HL-60 (cell line): ENCODE measurements around the gene ARHGAP27.
"Not testable (repeated sequence)": the region's sequence is repeated elsewhere in the genome, so short reads cannot be mapped to it uniquely, and the experiment has no call there.

Source experiments
- DNase-seq, 2 experiments: peaks; one replicate each; pipeline ENCODE4 v3.0.0-alpha.2; 2010 to 2020; ENCODE audit warnings: low read depth in 1 of 2, low spot score in 1 of 2
- H3K27ac ChIP-seq: fragments of 250-450 bp; sonication (Bioruptor Pico); replicated peaks from 2 replicates; pipeline ENCODE4 v1.5.1; 2020; ENCODE audit warnings: mild to moderate bottlenecking, moderate library complexity
- H3K27me3 ChIP-seq: fragments of 250-450 bp; sonication (Bioruptor Pico); 2 replicates; pipeline ENCODE4 v1.5.1; 2021; ENCODE audit warnings: mild to moderate bottlenecking, moderate library complexity; ENCODE audit not compliant: insufficient read depth, poor library complexity, severe bottlenecking
- H3K4me3 ChIP-seq: replicated peaks from 2 replicates; pipeline ENCODE4 v1.5.1; 2011; ENCODE audit warnings: mild to moderate bottlenecking, control low read depth, low read length; ENCODE audit not compliant: insufficient read depth
- GABPA ChIP-seq: IDR thresholded peaks from 2 replicates; pipeline ENCODE4 v1.6.1; 2012; ENCODE audit warnings: low read depth
- POLR2AphosphoS5 ChIP-seq: IDR thresholded peaks from 2 replicates; pipeline ENCODE4 v1.6.1; 2012; ENCODE audit warnings: low read depth
- SPI1 ChIP-seq: IDR thresholded peaks from 2 replicates; pipeline ENCODE4 v1.6.1; 2012; ENCODE audit warnings: low read depth, mild to moderate bottlenecking, borderline replicate concordance
- long read RNA-seq: library from polyadenylated mRNA; unstranded; transcript quantifications from one replicate; pipeline ENCODE4 v2.0.0, GENCODE V29; 2020
- TF ChIP-seq, protein P1 (sequence below): IDR thresholded peaks from one replicate; pipeline ENCODE4 v1.5.1; 2011; ENCODE audit warnings: low read length, control low read depth, inconsistent platforms; ENCODE audit not compliant: insufficient read depth
- TF ChIP-seq, protein P2 (sequence below): IDR thresholded peaks from 2 replicates; pipeline ENCODE4 v1.6.1; 2012; ENCODE audit warnings: low read depth; ENCODE audit not compliant: insufficient replicate concordance

Gene ARHGAP27
- long read RNA-seq, partial matches to known transcripts, result 2 of 34 reads
- long read RNA-seq, other reads (novel, unspliced or antisense), result 29 of 34 reads

GRCh38 chr17:45432405-45433158 lies at the start of gene ARHGAP27:
ARHGAP27 (minus strand) TSS chr17:45432870; CDS start chr17:45430279, 2,591 bp downstream.
- Histone ChIP-seq H3K27ac (peak within 1 kb of the TSS; percentile 76), H3K27me3 (no peaks in the 10 kb centered on the region), H3K4me3 (peak within 1 kb of the TSS; percentile 65)
- TF ChIP-seq, protein P1, sequence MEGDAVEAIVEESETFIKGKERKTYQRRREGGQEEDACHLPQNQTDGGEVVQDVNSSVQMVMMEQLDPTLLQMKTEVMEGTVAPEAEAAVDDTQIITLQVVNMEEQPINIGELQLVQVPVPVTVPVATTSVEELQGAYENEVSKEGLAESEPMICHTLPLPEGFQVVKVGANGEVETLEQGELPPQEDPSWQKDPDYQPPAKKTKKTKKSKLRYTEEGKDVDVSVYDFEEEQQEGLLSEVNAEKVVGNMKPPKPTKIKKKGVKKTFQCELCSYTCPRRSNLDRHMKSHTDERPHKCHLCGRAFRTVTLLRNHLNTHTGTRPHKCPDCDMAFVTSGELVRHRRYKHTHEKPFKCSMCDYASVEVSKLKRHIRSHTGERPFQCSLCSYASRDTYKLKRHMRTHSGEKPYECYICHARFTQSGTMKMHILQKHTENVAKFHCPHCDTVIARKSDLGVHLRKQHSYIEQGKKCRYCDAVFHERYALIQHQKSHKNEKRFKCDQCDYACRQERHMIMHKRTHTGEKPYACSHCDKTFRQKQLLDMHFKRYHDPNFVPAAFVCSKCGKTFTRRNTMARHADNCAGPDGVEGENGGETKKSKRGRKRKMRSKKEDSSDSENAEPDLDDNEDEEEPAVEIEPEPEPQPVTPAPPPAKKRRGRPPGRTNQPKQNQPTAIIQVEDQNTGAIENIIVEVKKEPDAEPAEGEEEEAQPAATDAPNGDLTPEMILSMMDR, result no peak
- peak; percentile 12; the same call in 1 of the 2 replicates for TF ChIP-seq POLR2AphosphoS5
- TF ChIP-seq, protein P2, sequence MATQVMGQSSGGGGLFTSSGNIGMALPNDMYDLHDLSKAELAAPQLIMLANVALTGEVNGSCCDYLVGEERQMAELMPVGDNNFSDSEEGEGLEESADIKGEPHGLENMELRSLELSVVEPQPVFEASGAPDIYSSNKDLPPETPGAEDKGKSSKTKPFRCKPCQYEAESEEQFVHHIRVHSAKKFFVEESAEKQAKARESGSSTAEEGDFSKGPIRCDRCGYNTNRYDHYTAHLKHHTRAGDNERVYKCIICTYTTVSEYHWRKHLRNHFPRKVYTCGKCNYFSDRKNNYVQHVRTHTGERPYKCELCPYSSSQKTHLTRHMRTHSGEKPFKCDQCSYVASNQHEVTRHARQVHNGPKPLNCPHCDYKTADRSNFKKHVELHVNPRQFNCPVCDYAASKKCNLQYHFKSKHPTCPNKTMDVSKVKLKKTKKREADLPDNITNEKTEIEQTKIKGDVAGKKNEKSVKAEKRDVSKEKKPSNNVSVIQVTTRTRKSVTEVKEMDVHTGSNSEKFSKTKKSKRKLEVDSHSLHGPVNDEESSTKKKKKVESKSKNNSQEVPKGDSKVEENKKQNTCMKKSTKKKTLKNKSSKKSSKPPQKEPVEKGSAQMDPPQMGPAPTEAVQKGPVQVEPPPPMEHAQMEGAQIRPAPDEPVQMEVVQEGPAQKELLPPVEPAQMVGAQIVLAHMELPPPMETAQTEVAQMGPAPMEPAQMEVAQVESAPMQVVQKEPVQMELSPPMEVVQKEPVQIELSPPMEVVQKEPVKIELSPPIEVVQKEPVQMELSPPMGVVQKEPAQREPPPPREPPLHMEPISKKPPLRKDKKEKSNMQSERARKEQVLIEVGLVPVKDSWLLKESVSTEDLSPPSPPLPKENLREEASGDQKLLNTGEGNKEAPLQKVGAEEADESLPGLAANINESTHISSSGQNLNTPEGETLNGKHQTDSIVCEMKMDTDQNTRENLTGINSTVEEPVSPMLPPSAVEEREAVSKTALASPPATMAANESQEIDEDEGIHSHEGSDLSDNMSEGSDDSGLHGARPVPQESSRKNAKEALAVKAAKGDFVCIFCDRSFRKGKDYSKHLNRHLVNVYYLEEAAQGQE, result no peak
- peak; percentile 70; the same call in 1 of the 2 replicates for TF ChIP-seq SPI1
- peak; percentile 76 for TF ChIP-seq GABPA
- DNase-seq, result peak; percentile 73 to 89

DNA sequence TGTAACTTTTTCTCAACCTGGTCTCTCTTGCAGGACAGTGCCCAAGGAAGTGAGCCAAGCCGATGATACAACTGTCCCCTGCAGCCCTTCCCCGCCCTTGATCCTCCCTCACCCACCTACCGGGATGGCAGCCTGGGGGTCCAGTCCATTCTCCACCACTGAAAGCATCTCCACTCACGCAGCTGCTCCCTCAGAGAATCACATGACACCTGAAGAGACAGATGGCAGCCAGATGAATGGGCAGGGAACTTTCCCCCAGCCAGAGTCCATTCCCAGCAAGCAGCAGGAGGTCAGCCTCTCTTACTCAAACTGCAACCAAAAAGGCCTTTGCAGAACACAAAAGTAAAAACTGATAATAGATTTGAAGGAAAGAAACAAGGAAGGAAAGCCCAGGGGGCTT lies 49.6 kb upstream of the ARHGAP27 start:
- not testable (repeated sequence) for H3K27me3 ChIP-seq, H3K27ac ChIP-seq, H3K4me3 ChIP-seq, DNase-seq

- not testable (repeated sequence) for H3K27ac ChIP-seq, H3K27me3 ChIP-seq, DNase-seq, H3K4me3 ChIP-seq
These were observed 42.8 kb upstream of the ARHGAP27 start for GRCh38 chr17:45475436-45475835.

- not testable (repeated sequence) for H3K27ac ChIP-seq, H3K4me3 ChIP-seq, H3K27me3 ChIP-seq, DNase-seq
These were observed 39.6 kb upstream of the ARHGAP27 start for GRCh38 chr17:45472249-45472648.

GRCh38 chr17:45469204-45469563 lies 36.5 kb upstream of the ARHGAP27 start:
- not testable (repeated sequence) for H3K27ac ChIP-seq, H3K27me3 ChIP-seq, DNase-seq, H3K4me3 ChIP-seq

DNA sequence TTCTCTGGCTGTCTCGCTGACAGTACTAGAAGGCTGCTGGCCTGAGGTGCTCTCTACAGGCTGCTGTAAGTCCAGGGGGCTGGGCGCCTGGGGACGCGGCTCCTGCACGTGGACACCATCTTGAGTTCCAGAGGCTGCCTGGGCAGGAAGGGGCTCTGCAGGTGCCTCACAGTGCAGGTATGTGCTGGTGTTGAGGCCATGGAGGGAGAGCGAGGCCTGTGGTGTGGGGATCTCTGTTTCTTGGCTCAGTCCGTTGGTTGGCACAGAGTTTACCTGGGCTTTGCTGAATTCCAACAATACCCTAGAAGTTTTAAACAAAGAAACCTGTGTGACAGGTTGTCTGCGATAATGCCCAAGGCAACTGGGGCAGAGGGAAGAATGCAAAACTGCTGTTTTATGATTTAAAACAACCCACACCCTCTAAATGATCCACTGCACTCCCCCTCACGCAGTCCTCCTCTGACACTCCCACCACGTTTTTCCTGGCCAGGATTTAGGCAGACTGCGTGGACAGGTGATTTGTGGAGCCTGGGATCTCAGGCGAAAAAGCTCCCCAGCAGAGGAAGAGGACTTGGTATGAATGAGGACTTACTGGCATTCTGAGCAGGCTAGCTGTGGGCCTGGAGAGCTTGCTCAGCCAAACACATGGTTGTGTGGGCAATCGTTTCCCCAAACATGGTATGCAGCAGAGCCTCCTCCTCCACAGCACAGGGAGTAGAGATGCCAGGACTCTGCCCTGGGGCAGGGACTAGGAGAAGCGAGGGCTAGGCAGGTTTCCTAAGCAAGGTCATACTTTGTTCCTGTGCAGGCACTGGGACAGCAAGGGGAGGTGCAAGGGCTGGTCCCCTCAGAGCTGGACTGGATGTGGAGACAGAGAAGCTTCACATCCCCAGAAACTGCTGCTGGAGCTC lies 35.9 kb upstream of the ARHGAP27 start:
- not testable (repeated sequence) for H3K4me3 ChIP-seq, DNase-seq, H3K27me3 ChIP-seq, H3K27ac ChIP-seq

DNA sequence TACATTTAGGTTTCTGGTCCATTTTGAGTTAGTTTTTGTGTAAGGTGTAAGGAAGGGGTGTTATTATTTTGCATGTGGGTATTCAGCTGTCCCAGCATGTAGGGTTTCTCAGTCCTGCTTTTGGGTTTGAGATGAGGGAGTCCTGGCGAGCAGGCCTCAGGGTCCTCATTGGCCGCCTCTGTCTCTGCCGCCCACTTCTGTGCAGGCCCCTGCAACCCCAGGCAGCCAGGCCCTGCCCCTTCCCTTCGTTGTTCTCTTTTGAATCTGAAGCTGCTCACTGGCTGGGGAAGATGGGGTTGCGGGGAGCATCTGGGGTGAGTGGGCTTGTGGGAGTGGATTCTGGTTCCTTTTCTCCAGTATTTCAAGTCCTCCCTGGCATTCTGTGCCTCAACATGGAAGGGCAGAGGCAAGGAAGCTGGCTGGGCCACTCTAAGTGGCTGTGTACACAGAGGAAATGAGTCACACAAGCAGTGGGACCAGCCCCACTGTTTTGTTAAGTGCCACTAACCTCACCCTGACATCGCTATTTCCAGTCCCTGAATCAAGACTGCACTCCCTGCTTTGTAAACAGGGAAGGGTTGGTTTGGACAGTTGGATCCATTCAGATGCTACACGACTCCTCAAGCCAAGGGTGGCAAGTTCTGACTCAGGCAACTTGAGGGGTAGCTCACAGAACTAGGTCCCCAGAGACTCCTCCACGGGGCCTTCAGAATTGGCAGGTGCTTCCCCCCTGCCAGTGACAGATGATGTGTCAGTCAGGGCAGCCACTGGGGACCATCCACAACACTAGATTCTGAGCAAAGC lies 29.1 kb upstream of the ARHGAP27 start:
- not testable (repeated sequence) for H3K4me3 ChIP-seq, H3K27ac ChIP-seq, H3K27me3 ChIP-seq
- peak in 1 of 2 experiments; percentile 16 for DNase-seq

- H3K27ac ChIP-seq, DNase-seq, H3K27me3 ChIP-seq, H3K4me3 ChIP-seq: not testable (repeated sequence)
These were observed 27.8 kb upstream of the ARHGAP27 start for GRCh38 chr17:45460422-45460821.

GRCh38 chr17:45454341-45454740 lies 21.7 kb upstream of the ARHGAP27 start:
- not testable (repeated sequence) for H3K27ac ChIP-seq, DNase-seq, H3K27me3 ChIP-seq, H3K4me3 ChIP-seq

DNA sequence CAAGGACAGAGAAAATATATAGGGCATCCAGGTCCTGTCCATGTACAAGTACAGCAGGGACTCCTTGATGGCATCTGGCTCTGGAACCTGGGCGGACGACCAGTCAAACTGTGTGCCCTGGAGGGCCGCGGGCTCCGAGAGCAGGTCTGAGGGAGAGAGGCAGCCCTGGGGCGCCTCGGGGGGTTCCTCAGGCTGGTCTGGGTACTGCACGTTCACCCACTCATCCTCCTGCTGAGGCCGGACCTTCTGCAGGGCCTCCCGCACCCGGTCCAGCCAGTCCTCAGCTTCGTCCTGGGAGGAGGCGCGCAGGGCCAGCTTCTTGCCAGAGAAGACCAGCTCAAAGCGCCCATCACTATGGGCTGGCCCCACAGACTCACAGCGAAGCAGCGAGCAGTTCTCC lies 21.1 kb upstream of the ARHGAP27 start:
- not testable (repeated sequence) for H3K27ac ChIP-seq, H3K27me3 ChIP-seq, H3K4me3 ChIP-seq, DNase-seq
